Measurements from ENCODE around the gene JAKMIP1. TPM values are rescaled to one million over a fixed set of nuclear protein-coding genes. Genes with fewer than 3 reads are reported as not detected.
A peak's percentile ranks its signal among the peaks of the same experiment; 100 is the strongest.

Gene JAKMIP1
- total RNA-seq, 1 donor = not detected

GRCh38 chr4:6172093-6172926 is 28.0 kb downstream of the JAKMIP1 start:
- Histone ChIP-seq H3K27ac (ENCODE audit: low read depth, low read length) (no peak overlapping the region), H4K20me1 (ENCODE audit: insufficient read depth, low read length) (no peaks in the 10 kb centered on the region), H3K4me1 (ENCODE audit: insufficient read depth, low read length) (no peaks in the 10 kb centered on the region), H3K9me3 (ENCODE audit: low read depth, low read length) (no peaks in the 10 kb centered on the region), H3K36me3 (ENCODE audit: insufficient read depth, low read length) (no peaks in the 10 kb centered on the region), H3K27me3 (ENCODE audit: insufficient read depth, low read length) (no peaks in the 10 kb centered on the region), H3K79me2 (ENCODE audit: insufficient read depth, low read length) (no peaks in the 10 kb centered on the region), H3K4me2 (ENCODE audit: insufficient read depth, low read length) (no peak overlapping the region), H2AFZ (ENCODE audit: low read length) (no peak overlapping the region), H3K4me3 (ENCODE audit: insufficient read depth, low read length) (no peak overlapping the region)
- peak; percentile 27 for DNase-seq (ENCODE audit: insufficient read length, low spot score, missing footprints)
- no peak for TF ChIP-seq CTCF (IDR thresholded peaks at IDR 0.05; ENCODE audit: extremely low read depth, low read depth, low read length)

GRCh38 chr4:6169239-6169638 is 31.1 kb downstream of the JAKMIP1 start:
- Histone ChIP-seq H3K4me3 (ENCODE audit: insufficient read depth, low read length) (no peak overlapping the region), H3K27ac (ENCODE audit: low read depth, low read length) (no peak overlapping the region), H2AFZ (ENCODE audit: low read length) (no peak overlapping the region), H3K4me2 (ENCODE audit: insufficient read depth, low read length) (no peak overlapping the region), H3K36me3 (ENCODE audit: insufficient read depth, low read length) (no peaks in the 10 kb centered on the region), H3K4me1 (ENCODE audit: insufficient read depth, low read length) (no peaks in the 10 kb centered on the region), H4K20me1 (ENCODE audit: insufficient read depth, low read length) (no peaks in the 10 kb centered on the region), H3K27me3 (ENCODE audit: insufficient read depth, low read length) (no peaks in the 10 kb centered on the region), H3K79me2 (ENCODE audit: insufficient read depth, low read length) (no peaks in the 10 kb centered on the region), H3K9me3 (ENCODE audit: low read depth, low read length) (no peaks in the 10 kb centered on the region)
- no peak for DNase-seq (ENCODE audit: insufficient read length, low spot score, missing footprints)
- TF ChIP-seq CTCF (IDR thresholded peaks at IDR 0.05; ENCODE audit: extremely low read depth, low read depth, low read length) = no peak

GRCh38 chr4:6165766-6166165 is 34.6 kb downstream of the JAKMIP1 start:
- Histone ChIP-seq H2AFZ (ENCODE audit: low read length) (no peak overlapping the region), H3K27ac (ENCODE audit: low read depth, low read length) (no peak overlapping the region), H4K20me1 (ENCODE audit: insufficient read depth, low read length) (no peaks in the 10 kb centered on the region), H3K27me3 (ENCODE audit: insufficient read depth, low read length) (no peaks in the 10 kb centered on the region), H3K79me2 (ENCODE audit: insufficient read depth, low read length) (no peaks in the 10 kb centered on the region), H3K4me1 (ENCODE audit: insufficient read depth, low read length) (no peaks in the 10 kb centered on the region), H3K4me2 (ENCODE audit: insufficient read depth, low read length) (no peak overlapping the region), H3K36me3 (ENCODE audit: insufficient read depth, low read length) (no peaks in the 10 kb centered on the region), H3K9me3 (ENCODE audit: low read depth, low read length) (no peaks in the 10 kb centered on the region), H3K4me3 (ENCODE audit: insufficient read depth, low read length) (no peak overlapping the region)
- TF ChIP-seq CTCF (IDR thresholded peaks at IDR 0.05; ENCODE audit: extremely low read depth, low read depth, low read length) = no peak
- DNase-seq (ENCODE audit: insufficient read length, low spot score, missing footprints) = no peak

GRCh38 chr4:6162885-6163284 is 37.5 kb downstream of the JAKMIP1 start:
- no peak for TF ChIP-seq CTCF (IDR thresholded peaks at IDR 0.05; ENCODE audit: extremely low read depth, low read depth, low read length)
- no peak overlapping the region for H3K27ac ChIP-seq (ENCODE audit: low read depth, low read length)
- no peak overlapping the region for H3K4me2 ChIP-seq (ENCODE audit: insufficient read depth, low read length)
- H2AFZ ChIP-seq (ENCODE audit: low read length) = no peak overlapping the region
- no peaks in the 10 kb centered on the region for H3K27me3 ChIP-seq (ENCODE audit: insufficient read depth, low read length)
- no peak overlapping the region for H3K4me3 ChIP-seq (ENCODE audit: insufficient read depth, low read length)
- H3K4me1 ChIP-seq (ENCODE audit: insufficient read depth, low read length) = no peaks in the 10 kb centered on the region
- H3K79me2 ChIP-seq (ENCODE audit: insufficient read depth, low read length) = no peaks in the 10 kb centered on the region
- no peaks in the 10 kb centered on the region for H4K20me1 ChIP-seq (ENCODE audit: insufficient read depth, low read length)
- DNase-seq (ENCODE audit: insufficient read length, low spot score, missing footprints) = no peak
- H3K36me3 ChIP-seq (ENCODE audit: insufficient read depth, low read length) = no peaks in the 10 kb centered on the region
- H3K9me3 ChIP-seq (ENCODE audit: low read depth, low read length) = no peaks in the 10 kb centered on the region
